Activated CD4-positive, alpha-beta T cell treated with anti-CD3 and anti-CD28 coated beads, Interleukin-10, Interleukin-2, amounts not matched to agents 100 ng/mL and 50 ng/mL, durations not matched to agents 16 hours and 8 hours (primary cell): ENCODE measurements around the gene RALGAPA2.
A peak's percentile ranks its signal among the peaks of the same experiment; 100 is the strongest.
"Not testable (repeated sequence)": the region's sequence is repeated elsewhere in the genome, so short reads cannot be mapped to it uniquely, and the experiment has no call there.

Experiments used
- DNase-seq: peaks from one replicate; pipeline ENCODE4 v3.0.0-alpha.2; 2020

The RALGAPA2 gene

GRCh38 chr20:20362774-20363433 lies 349.5 kb downstream of the RALGAPA2 start:
- DNase-seq, result no peak

- DNase-seq, result peak; percentile 66
Observed at GRCh38 chr20:20360464-20360863, 352.0 kb downstream of the RALGAPA2 start.

GRCh38 chr20:20359628-20360027 lies 352.8 kb downstream of the RALGAPA2 start:
- DNase-seq, result no peak

GRCh38 chr20:20358801-20359200 lies 353.6 kb downstream of the RALGAPA2 start:
- no peak for DNase-seq

GRCh38 chr20:20355503-20355902 lies 356.9 kb downstream of the RALGAPA2 start:
- not testable (repeated sequence) for DNase-seq

- DNase-seq, result no peak
Observed at GRCh38 chr20:20353576-20353975, 358.9 kb downstream of the RALGAPA2 start.

GRCh38 chr20:20344476-20344875 lies 368.0 kb downstream of the RALGAPA2 start:
- no peak for DNase-seq

GRCh38 chr20:20343932-20344331 lies 368.5 kb downstream of the RALGAPA2 start:
- no peak for DNase-seq
